Skeletal muscle satellite cell (primary cell): ENCODE results near the gene DAG1.
"Not testable (repeated sequence)": the region's sequence is repeated elsewhere in the genome, so short reads cannot be mapped to it uniquely, and the experiment has no call there.

Source experiments
- H3K27me3 ChIP-seq: 2 replicates; pipeline ENCODE4 v1.7.0; 2013; ENCODE audit warnings: low read length; ENCODE audit not compliant: control insufficient read depth, insufficient read depth
- H3K36me3 ChIP-seq: 2 replicates; pipeline ENCODE4 v1.7.0; 2013; ENCODE audit warnings: mild to moderate bottlenecking, control low read depth, low read length; ENCODE audit not compliant: insufficient read depth
- H3K4me1 ChIP-seq: 2 replicates; pipeline ENCODE4 v1.7.0; 2013; ENCODE audit warnings: low read length; ENCODE audit not compliant: control insufficient read depth, insufficient read depth
- H3K4me2 ChIP-seq: 2 replicates; pipeline ENCODE4 v1.7.0; 2013; ENCODE audit warnings: mild to moderate bottlenecking, low read length
- H3K4me3 ChIP-seq: 2 replicates; pipeline ENCODE4 v1.7.0; 2013; ENCODE audit warnings: low read length
- H3K9ac ChIP-seq: 2 replicates; pipeline ENCODE4 v1.7.0; 2013; ENCODE audit warnings: mild to moderate bottlenecking, low read depth, low read length, moderate library complexity
- H3K9me3 ChIP-seq: replicated peaks from 2 replicates; pipeline ENCODE4 v1.7.0; 2013; ENCODE audit warnings: mild to moderate bottlenecking, control low read depth, low read length

Gene DAG1

GRCh38 chr3:49476563-49476962 lies 6.5 kb downstream of the DAG1 start:
- H3K9ac ChIP-seq = no peak overlapping the region
- peak overlapping the region; percentile 70 for H3K4me2 ChIP-seq
- H3K27me3 ChIP-seq = no peaks in the 10 kb centered on the region
- H3K9me3 ChIP-seq = no peaks in the 10 kb centered on the region
- H3K36me3 ChIP-seq = peaks cover 5% of the 10 kb centered on the region
- peaks cover 21% of the 10 kb centered on the region for H3K4me1 ChIP-seq
- H3K4me3 ChIP-seq = no peak overlapping the region

- Histone ChIP-seq H3K36me3 (peaks cover 11% of the 10 kb centered on the region), H3K4me1 (peaks cover 18% of the 10 kb centered on the region), H3K4me2 (no peak overlapping the region), H3K4me3 (no peak overlapping the region), H3K9ac (no peak overlapping the region), H3K27me3 (no peaks in the 10 kb centered on the region), H3K9me3 (no peaks in the 10 kb centered on the region)
Measured at GRCh38 chr3:49482766-49483165, 12.7 kb downstream of the DAG1 start.

GRCh38 chr3:49484471-49484870 lies 14.4 kb downstream of the DAG1 start:
- peaks cover 6% of the 10 kb centered on the region for H3K36me3 ChIP-seq
- H3K4me2 ChIP-seq = peak overlapping the region; percentile 3
- H3K9me3 ChIP-seq = no peaks in the 10 kb centered on the region
- H3K9ac ChIP-seq = no peak overlapping the region
- no peak overlapping the region for H3K4me3 ChIP-seq
- H3K27me3 ChIP-seq = no peaks in the 10 kb centered on the region
- peaks cover 18% of the 10 kb centered on the region for H3K4me1 ChIP-seq

- Histone ChIP-seq H3K4me3 (no peak overlapping the region), H3K4me2 (no peak overlapping the region), H3K36me3 (peaks cover 5% of the 10 kb centered on the region), H3K9me3 (no peaks in the 10 kb centered on the region), H3K9ac (no peak overlapping the region), H3K4me1 (peaks cover 27% of the 10 kb centered on the region), H3K27me3 (no peaks in the 10 kb centered on the region)
Measured at GRCh38 chr3:49489247-49489646, 19.2 kb downstream of the DAG1 start.

GRCh38 chr3:49492969-49493368 lies 22.9 kb downstream of the DAG1 start:
- Histone ChIP-seq H3K27me3 (no peaks in the 10 kb centered on the region), H3K9me3 (no peaks in the 10 kb centered on the region), H3K9ac (no peak overlapping the region), H3K36me3 (peaks cover 3% of the 10 kb centered on the region), H3K4me3 (no peak overlapping the region), H3K4me2 (no peak overlapping the region), H3K4me1 (peaks cover 16% of the 10 kb centered on the region)

GRCh38 chr3:49493901-49494300 lies 23.8 kb downstream of the DAG1 start:
- peaks cover 3% of the 10 kb centered on the region for H3K36me3 ChIP-seq
- H3K27me3 ChIP-seq = no peaks in the 10 kb centered on the region
- no peaks in the 10 kb centered on the region for H3K9me3 ChIP-seq
- H3K4me2 ChIP-seq = peak overlapping the region; percentile 3
- H3K4me1 ChIP-seq = peaks cover 16% of the 10 kb centered on the region
- no peak overlapping the region for H3K4me3 ChIP-seq
- peak overlapping the region; percentile 28 for H3K9ac ChIP-seq

- no peak overlapping the region for H3K4me3 ChIP-seq
- no peaks in the 10 kb centered on the region for H3K9me3 ChIP-seq
- peaks cover 3% of the 10 kb centered on the region for H3K36me3 ChIP-seq
- H3K4me2 ChIP-seq = no peak overlapping the region
- H3K27me3 ChIP-seq = no peaks in the 10 kb centered on the region
- peaks cover 22% of the 10 kb centered on the region for H3K4me1 ChIP-seq
- H3K9ac ChIP-seq = no peak overlapping the region
Measured at GRCh38 chr3:49495023-49495422, 25.0 kb downstream of the DAG1 start.

- not testable (repeated sequence) for H3K9ac ChIP-seq, H3K27me3 ChIP-seq, H3K4me2 ChIP-seq, H3K9me3 ChIP-seq, H3K4me3 ChIP-seq, H3K36me3 ChIP-seq
- H3K4me1 ChIP-seq = peaks cover 38% of the 10 kb centered on the region
Measured at GRCh38 chr3:49496845-49497244, 26.8 kb downstream of the DAG1 start.

- Histone ChIP-seq H3K4me1 (peaks cover 38% of the 10 kb centered on the region), H3K36me3 (peaks cover 3% of the 10 kb centered on the region), H3K9me3 (no peaks in the 10 kb centered on the region), H3K4me3 (no peak overlapping the region), H3K27me3 (no peaks in the 10 kb centered on the region), H3K9ac (no peak overlapping the region), H3K4me2 (no peak overlapping the region)
Measured at GRCh38 chr3:49497606-49498005, 27.5 kb downstream of the DAG1 start.

GRCh38 chr3:49498239-49498638 lies 28.2 kb downstream of the DAG1 start:
- Histone ChIP-seq H3K4me3 (no peak overlapping the region), H3K9me3 (no peaks in the 10 kb centered on the region), H3K27me3 (no peaks in the 10 kb centered on the region), H3K4me1 (peaks cover 36% of the 10 kb centered on the region), H3K36me3 (peaks cover under 1% of the 10 kb centered on the region), H3K9ac (no peak overlapping the region), H3K4me2 (no peak overlapping the region)

- peaks cover 32% of the 10 kb centered on the region for H3K4me1 ChIP-seq
- no peak overlapping the region for H3K9ac ChIP-seq
Measured at GRCh38 chr3:49498648-49499047, 28.6 kb downstream of the DAG1 start.

GRCh38 chr3:49500205-49500731 lies 30.2 kb downstream of the DAG1 start:
- H3K9ac ChIP-seq = peak overlapping the region; percentile 60

More at GRCh38 chr3:49498648-49499047, 28.6 kb downstream of the DAG1 start:
- no peaks in the 10 kb centered on the region for H3K27me3 ChIP-seq
- no peaks in the 10 kb centered on the region for H3K9me3 ChIP-seq
- H3K4me3 ChIP-seq = no peak overlapping the region
- no peak overlapping the region for H3K4me2 ChIP-seq
- H3K36me3 ChIP-seq = no peaks in the 10 kb centered on the region

More at GRCh38 chr3:49500205-49500731, 30.2 kb downstream of the DAG1 start:
- H3K4me3 ChIP-seq = peak overlapping the region; percentile 34
- H3K4me2 ChIP-seq = peak overlapping the region; percentile 74
- H3K4me1 ChIP-seq = peaks cover 23% of the 10 kb centered on the region
- H3K9me3 ChIP-seq = no peaks in the 10 kb centered on the region
- no peaks in the 10 kb centered on the region for H3K27me3 ChIP-seq
- H3K36me3 ChIP-seq = no peaks in the 10 kb centered on the region
